A549 (cell line): Measurements from ENCODE around the gene DECR2. TPM values are rescaled to one million over a fixed set of nuclear protein-coding genes. Genes with fewer than 3 reads are reported as not detected.

Experiments used
- ATAC-seq, 2 experiments: fragments of 200-7000 bp in 1 of 2; fragments of >200 bp in 1 of 2; cut with Nextera tagmentation in 1 of 2; cut with Tn5 transposase in 1 of 2; 3 replicates each; pipeline versions ENCODE4 v1.8.0 to v1.9.1; 2018 to 2020; ENCODE audit warnings: mild to moderate bottlenecking in 1 of 2, moderate library complexity in 1 of 2
- CTCF ChIA-PET: fragments of 300-600 bp; sonication (Branson Sonifier 250); formaldehyde crosslinking; extraction: SDS; loops from one replicate; lab custom pipeline; 2021; ENCODE audit warnings: antibody characterized with exemption, inconsistent platforms; lab: Yijun Ruan, JAX
- POLR2A ChIA-PET: fragments of 350-600 bp; formaldehyde crosslinking; extraction: SDS; loops from one replicate; lab custom pipeline; 2021; ENCODE audit warnings: antibody characterized with exemption, inconsistent platforms; lab: Yijun Ruan, JAX
- DNase-seq, 2 experiments: peaks; one replicate each; pipeline versions ENCODE4 v3.0.0 to v3.0.0-alpha.2; 2011 to 2016; ENCODE audit warnings: low read depth in 1 of 2, low spot score in 1 of 2
- FAIRE-seq: peaks from 2 replicates; lab custom pipeline; 2011; peaks lifted over from hg19 to GRCh38; lab: Jason Lieb, UNC
- H3K27ac ChIP-seq, 2 experiments: fragments of >200 bp; sonication (Bioruptor Twin); formaldehyde crosslinking; 3 replicates each; pipeline ENCODE4 v1.5.1; 2016 to 2017
- H3K4me1 ChIP-seq: fragments of >200 bp; sonication (Bioruptor Twin); formaldehyde crosslinking; 3 replicates; pipeline ENCODE4 v1.6.1; 2016
- H3K4me2 ChIP-seq: fragments of >200 bp; sonication (Bioruptor Twin); formaldehyde crosslinking; 3 replicates; pipeline ENCODE4 v1.6.1; 2016
- H3K4me3 ChIP-seq: fragments of >200 bp; sonication (Bioruptor Twin); formaldehyde crosslinking; 3 replicates; pipeline ENCODE4 v1.5.1; 2016
- H3K9me3 ChIP-seq: fragments of >200 bp; sonication (Bioruptor Twin); formaldehyde crosslinking; 3 replicates; pipeline ENCODE4 v1.6.1; 2016
- BHLHE40 ChIP-seq: IDR thresholded peaks from 2 replicates; pipeline ENCODE4 v1.6.1; 2012; ENCODE audit warnings: low read depth, low read length, inconsistent platforms
- CBX8 ChIP-seq: fragments of 200-600 bp; sonication (generic); IDR thresholded peaks from 2 replicates; pipeline ENCODE4 v1.6.1; 2016
- CEBPB ChIP-seq, 2 experiments: fragments of >200 bp in 1 of 2; sonication (Bioruptor Twin) in 1 of 2; formaldehyde crosslinking in 1 of 2; IDR thresholded peaks; 2 replicates each; pipeline ENCODE4 v1.6.1; 2012 to 2016
- EHMT2 ChIP-seq: fragments of 200-600 bp; sonication (generic); IDR thresholded peaks from 2 replicates; pipeline ENCODE4 v1.6.1; 2016; ENCODE audit warnings: antibody characterized with exemption, low read depth, mild to moderate bottlenecking, moderate library complexity
- EP300 ChIP-seq, 2 experiments: fragments of >200 bp; sonication (Bioruptor Twin); formaldehyde crosslinking; IDR thresholded peaks; 2 replicates in 1 of 2; 3 replicates in 1 of 2; pipeline ENCODE4 v1.6.1; 2016 to 2017
- FOSB ChIP-seq: fragments of 250-450 bp; sonication (Bioruptor Pico); IDR thresholded peaks from 2 replicates; pipeline ENCODE4 v1.5.0; 2020; ENCODE audit warnings: mild to moderate bottlenecking, moderate library complexity
- FOSL2 ChIP-seq, 2 experiments: fragments of 450-650 bp in 1 of 2; fragments of >200 bp in 1 of 2; sonication (Bioruptor Twin) in 1 of 2; formaldehyde crosslinking; IDR thresholded peaks; 2 replicates each; pipeline versions ENCODE4 v1.5.0 to v1.6.1; 2016 to 2020; ENCODE audit warnings: mild to moderate bottlenecking in 1 of 2, moderate library complexity in 1 of 2
- GATA3 ChIP-seq: IDR thresholded peaks from 2 replicates; pipeline ENCODE4 v1.6.1; 2012; ENCODE audit warnings: borderline replicate concordance
- HOXB5 ChIP-seq: fragments of 250-450 bp; sonication (Bioruptor Pico); IDR thresholded peaks from 2 replicates; pipeline ENCODE4 v1.5.0; 2020; ENCODE audit warnings: mild to moderate bottlenecking, moderate library complexity
- KDM1A ChIP-seq: fragments of 200-600 bp; sonication (generic); IDR thresholded peaks from 2 replicates; pipeline ENCODE4 v1.6.1; 2016; ENCODE audit warnings: low read depth, mild to moderate bottlenecking
- MAFK ChIP-seq: fragments of 450-650 bp; IDR thresholded peaks from 2 replicates; pipeline ENCODE4 v1.6.1; 2014; ENCODE audit not compliant: partially characterized antibody
- MYC ChIP-seq: IDR thresholded peaks from 2 replicates; pipeline ENCODE4 v1.6.1; 2012; ENCODE audit warnings: mild to moderate bottlenecking, inconsistent platforms, low read length, improper control_type of control experiment, borderline replicate concordance
- PHF8 ChIP-seq: fragments of 200-600 bp; sonication (generic); IDR thresholded peaks from 2 replicates; pipeline ENCODE4 v1.6.1; 2016; ENCODE audit warnings: low read depth, mild to moderate bottlenecking, antibody characterized with exemption, moderate library complexity, borderline replicate concordance
- POLR2A ChIP-seq: IDR thresholded peaks from 2 replicates; pipeline ENCODE4 v1.6.1; 2012; ENCODE audit warnings: mild to moderate bottlenecking, low read length
- POLR2AphosphoS2 ChIP-seq: conservative IDR thresholded peaks from 2 replicates; pipeline ENCODE4 v1.6.1; 2012; ENCODE audit warnings: low read length, improper control_type of control experiment, inconsistent platforms
- RFX5 ChIP-seq: fragments of 450-650 bp; IDR thresholded peaks from 2 replicates; pipeline ENCODE4 v1.7.1; 2014; ENCODE audit warnings: antibody characterized with exemption, mild to moderate bottlenecking, moderate library complexity
- RNF2 ChIP-seq: fragments of 200-600 bp; sonication (generic); IDR thresholded peaks from 2 replicates; pipeline ENCODE4 v1.6.1; 2016; ENCODE audit warnings: low read depth, mild to moderate bottlenecking, antibody characterized with exemption, moderate library complexity, borderline replicate concordance
- SMC3 ChIP-seq: fragments of >200 bp; sonication (Bioruptor Twin); formaldehyde crosslinking; IDR thresholded peaks from 3 replicates; pipeline ENCODE4 v1.6.1; 2018; ENCODE audit warnings: inconsistent platforms
- TP53 ChIP-seq: fragments of 250-450 bp; sonication (Bioruptor Pico); IDR thresholded peaks from 2 replicates; pipeline ENCODE4 v1.5.0; 2021; ENCODE audit warnings: mild to moderate bottlenecking, moderate library complexity
- ZSCAN20 ChIP-seq: fragments of 250-450 bp; sonication (Bioruptor Pico); IDR thresholded peaks from 2 replicates; pipeline ENCODE4 v1.8.0; 2022; ENCODE audit warnings: mild to moderate bottlenecking, moderate library complexity
- WGBS: methylation state at CpG from one replicate; pipeline ENCODE4 v1.1.6; 2017; ENCODE audit errors: missing lambda C conversion rate; 5-methylcytosine and 5-hydroxymethylcytosine counted together
- polyA plus RNA-seq, 4 experiments: library from polyadenylated mRNA; depleted of rRNA in 3 of 4; stranded (reverse); fragments of >200 nt; fragmentation: RNase III in 1 of 4; extraction: RNeasy Plus Mini Kit Qiagen cat#74134 plus additional on column Dnase treatment in 1 of 4; gene quantifications; 2 replicates in 3 of 4; 3 replicates in 1 of 4; pipeline ENCODE4 v1.2.3, GENCODE V29; 2011 to 2017
- TF ChIP-seq, protein P1 (sequence below): IDR thresholded peaks from 2 replicates; pipeline ENCODE4 v1.6.1; 2012
- TF ChIP-seq, protein P2 (sequence below): fragments of >200 bp; sonication (Bioruptor Twin); formaldehyde crosslinking; IDR thresholded peaks from 3 replicates; pipeline ENCODE4 v1.5.1; 2016
- TF ChIP-seq, protein P3 (sequence below): fragments of 200-600 bp; sonication (generic); IDR thresholded peaks from 2 replicates; pipeline ENCODE4 v1.6.1; 2016; ENCODE audit warnings: antibody characterized with exemption, mild to moderate bottlenecking, moderate library complexity
- TF ChIP-seq, protein P4 (sequence below): fragments of >200 bp; sonication (Bioruptor Twin); formaldehyde crosslinking; IDR thresholded peaks from 3 replicates; pipeline ENCODE4 v1.6.1; 2016

The DECR2 gene
- polyA plus RNA-seq, 2 of the 4 experiments (the other 2 are of a cell fraction), result 15.5 to 34.2 TPM

DNA sequence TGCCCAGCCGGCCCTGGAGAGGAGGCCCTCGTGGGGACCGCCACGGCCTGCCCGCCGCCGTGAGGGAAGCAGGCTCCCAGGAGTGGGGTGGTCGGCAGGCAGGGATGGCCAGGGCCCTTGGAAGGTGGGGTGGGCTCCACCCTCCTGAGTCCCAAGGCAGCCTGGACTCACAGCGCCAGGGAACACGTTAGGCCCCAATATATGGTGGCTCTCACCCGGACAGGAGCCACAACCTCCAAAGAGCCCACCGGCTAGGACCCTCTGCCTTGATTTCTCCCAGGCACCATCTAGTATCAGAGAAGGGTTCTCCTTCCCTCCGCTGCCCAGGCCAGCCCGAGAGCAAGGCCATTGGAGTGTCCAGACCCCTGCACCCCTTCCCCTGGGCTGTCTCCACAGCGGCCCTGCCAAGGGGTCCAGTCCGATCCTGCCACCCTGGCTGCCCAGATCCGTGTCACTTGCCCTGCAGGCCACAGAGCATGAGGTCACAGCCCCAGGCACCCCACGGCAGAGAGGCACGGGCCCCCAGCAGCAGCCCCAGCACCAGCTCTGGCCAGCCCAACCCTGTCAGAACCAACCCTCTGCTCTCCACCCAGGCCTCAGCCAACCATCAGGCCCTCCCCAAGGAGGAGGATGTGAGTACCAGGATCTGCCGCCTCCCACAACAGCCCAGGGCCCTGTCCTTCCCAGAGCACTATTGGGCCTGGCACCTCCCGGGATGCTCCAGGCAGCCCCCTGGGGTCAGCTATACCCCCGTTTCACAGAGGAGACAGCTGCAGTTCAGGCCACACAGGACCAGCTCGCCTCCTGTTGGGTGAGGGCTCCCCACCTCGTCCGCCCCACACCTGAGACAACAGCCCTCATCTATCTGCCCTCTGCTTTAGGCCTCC lies 48.0 kb upstream of the DECR2 start:
- peak overlapping the region; percentile 49 to 84 for H3K27ac ChIP-seq
- FAIRE-seq (no peak), DNase-seq (no peak), ATAC-seq (peak; percentile 32 to 35)
- CTCF ChIA-PET, result interaction anchor here (0.6 to 12.6 kb wide), 9 partner anchors 11 to 288 kb away, joined by 3 to 76 read pairs (median 5); no protein-coding TSS in a partner anchor
- H3K4me1 ChIP-seq, result peaks cover 13% of the 10 kb centered on the region; the same call in 2 of the 3 replicates
- H3K4me2 ChIP-seq, result peak overlapping the region; percentile 64
- 90% methylated on average over 18 of the region's 25 CpGs for WGBS
- H3K4me3 ChIP-seq, result peak overlapping the region; percentile 34
- H3K9me3 ChIP-seq, result no peaks in the 10 kb centered on the region
- no peak for TF ChIP-seq BHLHE40
- no peak for TF ChIP-seq TP53
- no peak for TF ChIP-seq EP300 (IDR thresholded peaks at IDR 0.05)
- TF ChIP-seq SMC3, result no peak
- TF ChIP-seq FOSB (CRISPR knock-in tag), result no peak
- TF ChIP-seq RFX5, result no peak
- TF ChIP-seq CEBPB (IDR thresholded peaks at IDR 0.05), result no peak
- TF ChIP-seq EHMT2, result no peak
- TF ChIP-seq, protein P1, sequence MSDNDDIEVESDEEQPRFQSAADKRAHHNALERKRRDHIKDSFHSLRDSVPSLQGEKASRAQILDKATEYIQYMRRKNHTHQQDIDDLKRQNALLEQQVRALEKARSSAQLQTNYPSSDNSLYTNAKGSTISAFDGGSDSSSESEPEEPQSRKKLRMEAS, result no peak
- no peak for TF ChIP-seq POLR2AphosphoS2
- TF ChIP-seq, protein P2, sequence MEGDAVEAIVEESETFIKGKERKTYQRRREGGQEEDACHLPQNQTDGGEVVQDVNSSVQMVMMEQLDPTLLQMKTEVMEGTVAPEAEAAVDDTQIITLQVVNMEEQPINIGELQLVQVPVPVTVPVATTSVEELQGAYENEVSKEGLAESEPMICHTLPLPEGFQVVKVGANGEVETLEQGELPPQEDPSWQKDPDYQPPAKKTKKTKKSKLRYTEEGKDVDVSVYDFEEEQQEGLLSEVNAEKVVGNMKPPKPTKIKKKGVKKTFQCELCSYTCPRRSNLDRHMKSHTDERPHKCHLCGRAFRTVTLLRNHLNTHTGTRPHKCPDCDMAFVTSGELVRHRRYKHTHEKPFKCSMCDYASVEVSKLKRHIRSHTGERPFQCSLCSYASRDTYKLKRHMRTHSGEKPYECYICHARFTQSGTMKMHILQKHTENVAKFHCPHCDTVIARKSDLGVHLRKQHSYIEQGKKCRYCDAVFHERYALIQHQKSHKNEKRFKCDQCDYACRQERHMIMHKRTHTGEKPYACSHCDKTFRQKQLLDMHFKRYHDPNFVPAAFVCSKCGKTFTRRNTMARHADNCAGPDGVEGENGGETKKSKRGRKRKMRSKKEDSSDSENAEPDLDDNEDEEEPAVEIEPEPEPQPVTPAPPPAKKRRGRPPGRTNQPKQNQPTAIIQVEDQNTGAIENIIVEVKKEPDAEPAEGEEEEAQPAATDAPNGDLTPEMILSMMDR, result no peak
- TF ChIP-seq CBX8, result no peak
- TF ChIP-seq MYC, result no peak
- no peak for TF ChIP-seq FOSL2 (IDR thresholded peaks at IDR 0.05)
- TF ChIP-seq FOSL2 (CRISPR knock-in tag; IDR thresholded peaks at IDR 0.05), result no peak
- POLR2A ChIA-PET, result interaction anchor here (0.6 to 2.1 kb wide), 7 partner anchors 17 to 251 kb away, joined by 3 to 11 read pairs (median 3); partner anchors contain the start of genes FAM234A and MRPL28

DNA sequence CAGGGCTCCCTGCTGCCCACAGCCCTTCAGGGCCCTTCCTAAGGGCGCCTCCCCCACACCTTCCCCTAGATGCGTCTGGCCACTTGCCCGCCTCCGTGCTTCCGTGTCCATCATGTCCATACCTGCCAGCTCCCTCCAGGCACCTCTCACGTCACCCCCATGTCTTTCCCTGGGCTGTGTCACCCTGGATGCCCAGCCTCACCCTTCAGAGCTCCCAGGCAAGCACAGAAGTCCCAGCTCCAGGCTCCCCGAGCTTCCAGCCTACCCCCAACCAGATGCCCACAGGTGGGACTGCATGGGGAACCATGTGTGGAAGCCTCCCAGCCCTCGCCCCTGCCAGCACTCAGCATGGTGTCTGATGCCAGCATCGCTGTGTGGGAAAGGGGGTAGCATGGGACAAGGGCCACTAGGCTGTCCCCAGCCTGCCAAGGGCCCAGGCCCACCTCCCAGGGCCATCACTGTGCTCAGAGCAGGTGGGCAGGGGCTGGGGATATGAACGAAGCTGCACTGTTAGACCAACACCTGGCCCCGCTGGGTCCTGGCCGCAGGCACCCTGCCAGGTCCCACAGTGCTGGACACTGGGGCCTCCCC lies 47.3 kb upstream of the DECR2 start:
- CTCF ChIA-PET, result interaction anchor here (1.6 to 12.6 kb wide), 5 partner anchors 10 to 289 kb away, joined by 3 to 76 read pairs (median 5); no protein-coding TSS in a partner anchor
- DNase-seq, result no peak
- ATAC-seq, result no peak
- 88% methylated on average over 12 of the region's 12 CpGs for WGBS
- POLR2A ChIA-PET, result interaction anchor here (0.5 to 1.3 kb wide), 2 partner anchors 16 to 215 kb away, joined by 3 to 6 read pairs; partner anchors contain the start of gene MRPL28
- no peak overlapping the region for H3K4me3 ChIP-seq
- no peak overlapping the region for H3K27ac ChIP-seq
- no peak for FAIRE-seq
- H3K4me2 ChIP-seq, result no peak overlapping the region
- H3K4me1 ChIP-seq, result peaks cover 13% of the 10 kb centered on the region; the same call in 2 of the 3 replicates
- TF ChIP-seq FOSB (CRISPR knock-in tag) (no peak), GATA3 (no peak), MYC (no peak), KDM1A (no peak), MAFK (no peak), RNF2 (no peak), HOXB5 (CRISPR knock-in tag) (no peak), POLR2AphosphoS2 (no peak), POLR2A (no peak), CBX8 (no peak), ZSCAN20 (CRISPR knock-in tag) (no peak), PHF8 (no peak)
- TF ChIP-seq, protein P3, sequence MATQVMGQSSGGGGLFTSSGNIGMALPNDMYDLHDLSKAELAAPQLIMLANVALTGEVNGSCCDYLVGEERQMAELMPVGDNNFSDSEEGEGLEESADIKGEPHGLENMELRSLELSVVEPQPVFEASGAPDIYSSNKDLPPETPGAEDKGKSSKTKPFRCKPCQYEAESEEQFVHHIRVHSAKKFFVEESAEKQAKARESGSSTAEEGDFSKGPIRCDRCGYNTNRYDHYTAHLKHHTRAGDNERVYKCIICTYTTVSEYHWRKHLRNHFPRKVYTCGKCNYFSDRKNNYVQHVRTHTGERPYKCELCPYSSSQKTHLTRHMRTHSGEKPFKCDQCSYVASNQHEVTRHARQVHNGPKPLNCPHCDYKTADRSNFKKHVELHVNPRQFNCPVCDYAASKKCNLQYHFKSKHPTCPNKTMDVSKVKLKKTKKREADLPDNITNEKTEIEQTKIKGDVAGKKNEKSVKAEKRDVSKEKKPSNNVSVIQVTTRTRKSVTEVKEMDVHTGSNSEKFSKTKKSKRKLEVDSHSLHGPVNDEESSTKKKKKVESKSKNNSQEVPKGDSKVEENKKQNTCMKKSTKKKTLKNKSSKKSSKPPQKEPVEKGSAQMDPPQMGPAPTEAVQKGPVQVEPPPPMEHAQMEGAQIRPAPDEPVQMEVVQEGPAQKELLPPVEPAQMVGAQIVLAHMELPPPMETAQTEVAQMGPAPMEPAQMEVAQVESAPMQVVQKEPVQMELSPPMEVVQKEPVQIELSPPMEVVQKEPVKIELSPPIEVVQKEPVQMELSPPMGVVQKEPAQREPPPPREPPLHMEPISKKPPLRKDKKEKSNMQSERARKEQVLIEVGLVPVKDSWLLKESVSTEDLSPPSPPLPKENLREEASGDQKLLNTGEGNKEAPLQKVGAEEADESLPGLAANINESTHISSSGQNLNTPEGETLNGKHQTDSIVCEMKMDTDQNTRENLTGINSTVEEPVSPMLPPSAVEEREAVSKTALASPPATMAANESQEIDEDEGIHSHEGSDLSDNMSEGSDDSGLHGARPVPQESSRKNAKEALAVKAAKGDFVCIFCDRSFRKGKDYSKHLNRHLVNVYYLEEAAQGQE, result no peak
- TF ChIP-seq, protein P4, sequence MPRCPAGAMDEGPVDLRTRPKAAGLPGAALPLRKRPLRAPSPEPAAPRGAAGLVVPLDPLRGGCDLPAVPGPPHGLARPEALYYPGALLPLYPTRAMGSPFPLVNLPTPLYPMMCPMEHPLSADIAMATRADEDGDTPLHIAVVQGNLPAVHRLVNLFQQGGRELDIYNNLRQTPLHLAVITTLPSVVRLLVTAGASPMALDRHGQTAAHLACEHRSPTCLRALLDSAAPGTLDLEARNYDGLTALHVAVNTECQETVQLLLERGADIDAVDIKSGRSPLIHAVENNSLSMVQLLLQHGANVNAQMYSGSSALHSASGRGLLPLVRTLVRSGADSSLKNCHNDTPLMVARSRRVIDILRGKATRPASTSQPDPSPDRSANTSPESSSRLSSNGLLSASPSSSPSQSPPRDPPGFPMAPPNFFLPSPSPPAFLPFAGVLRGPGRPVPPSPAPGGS, result no peak
- no peaks in the 10 kb centered on the region for H3K9me3 ChIP-seq
